HCT116 (cell line): ENCODE measurements around the gene RBP2. TPM values are rescaled to one million over a fixed set of nuclear protein-coding genes. Genes with fewer than 3 reads are reported as not detected.

Experiments used
- ATAC-seq: fragments of 200-7000 bp; cut with Tn5 transposase; 2 replicates; pipeline ENCODE4 v1.9.1; 2020; ENCODE audit warnings: mild to moderate bottlenecking, moderate library complexity
- BruUV-seq: library from RNA; stranded (reverse); fragments of 400-500 nt; replicated peaks from 2 replicates; lab custom pipeline; 2021; lab: Mats Ljungman, UMichigan
- CTCF ChIA-PET: fragments of 300-600 bp; sonication (Branson Sonifier 250); formaldehyde crosslinking; loops from one replicate; lab custom pipeline; 2021; ENCODE audit warnings: antibody characterized with exemption; lab: Charles Lee
- POLR2A ChIA-PET: fragments of 300-600, 350-600 bp; sonication (Branson Sonifier 250); formaldehyde crosslinking; loops from one replicate; lab custom pipeline; 2021; ENCODE audit warnings: antibody characterized with exemption; lab: Charles Lee
- RAD21 ChIA-PET, 2 experiments: fragments of 300-600 bp; sonication (Branson Sonifier 250); formaldehyde crosslinking; loops; one replicate each; lab custom pipeline; 2023; ENCODE audit warnings: low total read pairs in 2 of 2; ENCODE audit not compliant: uncharacterized antibody in 2 of 2, unreplicated experiment in 2 of 2, low non-redundant PET in 1 of 2; lab: Charles Lee
- DNase-seq: peaks from one replicate; pipeline ENCODE4 v3.0.0-alpha.2; 2010; ENCODE audit warnings: low read depth, low spot score
- H2AFZ ChIP-seq: fragments of 200-600 bp; shearing (Covaris generic), sonication (generic); 2 replicates; pipeline ENCODE4 v1.6.1; 2017; ENCODE audit warnings: low read depth, mixed run types, mixed read lengths, antibody characterized with exemption, low read length; ENCODE audit not compliant: poor library complexity, severe bottlenecking
- H3K27ac ChIP-seq: 2 replicates; pipeline ENCODE4 v1.5.1; 2012; ENCODE audit warnings: low read depth, low read length
- H3K27me3 ChIP-seq: fragments of 200-600 bp; sonication (generic); 2 replicates; pipeline ENCODE4 v1.6.1; 2016; ENCODE audit warnings: mixed run types, low read length, mixed read lengths; ENCODE audit not compliant: insufficient read depth
- H3K36me3 ChIP-seq, 2 experiments: fragments of 200-500 bp in 1 of 2; fragments of 200-600 bp in 1 of 2; sonication (Bioruptor generic) in 1 of 2; sonication (generic) in 1 of 2; 2 replicates each; pipeline versions ENCODE4 v1.5.1 to v1.6.1; 2014 to 2016; ENCODE audit warnings: low read length in 2 of 2, inconsistent platforms in 1 of 2, mixed read lengths in 1 of 2, mixed run types in 1 of 2; ENCODE audit not compliant: insufficient read depth in 2 of 2, control insufficient read depth in 1 of 2
- H3K4me1 ChIP-seq, 2 experiments: fragments of 200-600 bp in 1 of 2; sonication (generic) in 1 of 2; 2 replicates each; pipeline versions ENCODE4 v1.5.1 to v1.6.1; 2012 to 2017; ENCODE audit warnings: low read length in 2 of 2, inconsistent platforms in 1 of 2, mild to moderate bottlenecking in 1 of 2, mixed read lengths in 1 of 2, mixed run types in 1 of 2, moderate library complexity in 1 of 2; ENCODE audit not compliant: insufficient read depth in 2 of 2, control insufficient read depth in 1 of 2
- H3K4me2 ChIP-seq: fragments of 200-600 bp; sonication (generic); 2 replicates; pipeline ENCODE4 v1.6.1; 2017; ENCODE audit warnings: mixed run types, low read length, mixed read lengths
- H3K4me3 ChIP-seq, 2 experiments: fragments of 200-600 bp in 1 of 2; sonication (generic) in 1 of 2; replicated peaks in 1 of 2; 2 replicates each; pipeline ENCODE4 v1.5.1; 2011 to 2016; ENCODE audit warnings: low read length in 2 of 2, control low read depth in 1 of 2, low read depth in 1 of 2, mild to moderate bottlenecking in 1 of 2, mixed read lengths in 1 of 2, mixed run types in 1 of 2
- H3K79me2 ChIP-seq: fragments of 200-600 bp; sonication (generic); 2 replicates; pipeline ENCODE4 v1.6.1; 2017; ENCODE audit warnings: mild to moderate bottlenecking, mixed run types, low read length, moderate library complexity, mixed read lengths; ENCODE audit not compliant: insufficient read depth
- H3K9ac ChIP-seq: fragments of 200-600 bp; sonication (generic); 2 replicates; pipeline ENCODE4 v1.6.1; 2016; ENCODE audit warnings: low read length, mixed read lengths
- H3K9me2 ChIP-seq: fragments of 200-600 bp; sonication (generic), shearing (Covaris generic); 2 replicates; pipeline ENCODE4 v1.6.1; 2017; ENCODE audit warnings: mixed run types, mild to moderate bottlenecking, moderate library complexity; ENCODE audit not compliant: insufficient read depth
- H3K9me3 ChIP-seq, 2 experiments: fragments of 200-500 bp in 1 of 2; fragments of 200-600 bp in 1 of 2; sonication (Bioruptor generic) in 1 of 2; sonication (generic) in 1 of 2; 2 replicates each; pipeline ENCODE4 v1.6.1; 2014 to 2017; ENCODE audit warnings: low read length in 2 of 2, mixed read lengths in 2 of 2, inconsistent platforms in 1 of 2, low read depth in 1 of 2, mild to moderate bottlenecking in 1 of 2, mixed run types in 1 of 2, moderate library complexity in 1 of 2; ENCODE audit not compliant: control insufficient read depth in 1 of 2, insufficient read depth in 1 of 2
- H4K20me1 ChIP-seq: fragments of 200-600 bp; sonication (generic), shearing (Covaris generic); 2 replicates; pipeline ENCODE4 v1.6.1; 2017; ENCODE audit warnings: mixed run types, mild to moderate bottlenecking, moderate library complexity; ENCODE audit not compliant: insufficient read depth
- ATF3 ChIP-seq: IDR thresholded peaks from 2 replicates; pipeline ENCODE4 v1.6.1; 2012
- CEBPB ChIP-seq: IDR thresholded peaks from 2 replicates; pipeline ENCODE4 v1.6.1; 2012; ENCODE audit warnings: low read depth
- ELF1 ChIP-seq: IDR thresholded peaks from 2 replicates; pipeline ENCODE4 v1.6.1; 2012; ENCODE audit warnings: low read depth, borderline replicate concordance
- EZH2 ChIP-seq: fragments of 200-600 bp; sonication (generic); IDR thresholded peaks from 2 replicates; pipeline ENCODE4 v1.6.1; 2017; ENCODE audit warnings: antibody characterized with exemption, mixed run types
- JUND ChIP-seq: IDR thresholded peaks from 2 replicates; pipeline ENCODE4 v1.6.1; 2012
- REST ChIP-seq: IDR thresholded peaks from 2 replicates; pipeline ENCODE4 v1.6.1; 2012; ENCODE audit warnings: low read depth
- SIN3A ChIP-seq: IDR thresholded peaks from 2 replicates; pipeline ENCODE4 v1.6.1; 2012; ENCODE audit warnings: low read depth
- SRF ChIP-seq: IDR thresholded peaks from 2 replicates; pipeline ENCODE4 v1.6.1; 2012; ENCODE audit warnings: low read depth
- intact Hi-C: fragments of 100-400 bp; cut with micrococcal nuclease; formaldehyde crosslinking; loops from 2 replicates; pipeline ENCODE4 v1.10.0; 2022
- total RNA-seq: library from RNA; stranded (reverse); gene quantifications from one replicate; pipeline ENCODE4 v1.2.1, GENCODE V29; 2021; ENCODE audit not compliant: unreplicated experiment

The RBP2 gene
- total RNA-seq, 1 experiment from 2014 or later: not detected

- no peak for TF ChIP-seq SIN3A
- no peak for TF ChIP-seq JUND
- no peak for TF ChIP-seq REST
- TF ChIP-seq EZH2: no peak
- no peak for TF ChIP-seq SRF
- TF ChIP-seq ATF3: no peak
- peak; percentile 53; the same call in 1 of the 2 replicates for TF ChIP-seq CEBPB
- no peak for TF ChIP-seq ELF1
- TF ChIP-seq, all 23 proteins: peak for 1
- Histone ChIP-seq H3K27me3 (no peaks in the 10 kb centered on the region), H3K36me3 (no peaks in the 10 kb centered on the region), H3K9me3 (no peaks in the 10 kb centered on the region), H3K4me3 (no peak overlapping the region), H3K27ac (no peak overlapping the region), H4K20me1 (no peaks in the 10 kb centered on the region), H3K4me2 (no peak overlapping the region), H3K79me2 (no peaks in the 10 kb centered on the region), H3K4me1 (peaks cover 0 to 6% of the 10 kb centered on the region in 2 experiments; a peak in 2 of 4 replicates), H3K9ac (no peak overlapping the region), H2AFZ (no peak overlapping the region), H3K9me2 (no peaks in the 10 kb centered on the region)
- BruUV-seq: no TSS peak
- POLR2A ChIA-PET: no interaction called here
- DNase-seq (no peak), ATAC-seq (peak; percentile 49; the same call in 1 of the 2 replicates)
- CTCF ChIA-PET: no interaction called here
- intact Hi-C loops: no loop called here
- RAD21 ChIA-PET: no interaction called here
Measured at GRCh38 chr3:139434764-139435307, 41.5 kb downstream of the RBP2 start.
